Gastrocnemius medialis (tissue), 4 donors: ENCODE results near the gene PBX3.

ENCODE experiments used
- CTCF ChIP-seq, 5 experiments: fragments of 450-650 bp in 3 of 5; fragments of 200-600 bp in 2 of 5; sonication (generic) in 2 of 5; IDR thresholded peaks in 4 of 5; conservative IDR thresholded peaks in 1 of 5; 1 replicate in 4 of 5; 2 replicates in 1 of 5; pipeline ENCODE4 v1.5.1; 2016 to 2019; ENCODE audit warnings: antibody characterized with exemption in 5 of 5, mild to moderate bottlenecking in 3 of 5, moderate library complexity in 3 of 5
- POLR2A ChIP-seq, 2 donors: fragments of 450-650 bp; IDR thresholded peaks; one replicate each; pipeline ENCODE4 v1.6.1; 2017; ENCODE audit warnings: antibody characterized with exemption in 2 of 2, mild to moderate bottlenecking in 2 of 2, moderate library complexity in 2 of 2

GRCh38 chr9:125965477-125965876, 218.3 kb downstream of the PBX3 start:
- TF ChIP-seq POLR2A (IDR thresholded peaks at IDR 0.05) (no peak), CTCF (IDR thresholded peaks at IDR 0.05 in 4 of 5, conservative IDR thresholded peaks at IDR 0.05 in 1 of 5) (no peak)
